B cell (primary cell): ENCODE results near the gene DHX34. TPM values are rescaled to one million over a fixed set of nuclear protein-coding genes. Genes with fewer than 3 reads are reported as not detected.

Experiments used
- ATAC-seq: fragments of 200-7000 bp; cut with Tn5 transposase; one replicate; pipeline ENCODE4 v1.10.0; 2021; ENCODE audit warnings: low read depth, mild to moderate bottlenecking, moderate number of reproducible peaks, moderate library complexity
- CTCF ChIA-PET: fragments of 350-600 bp; sonication (Branson Sonifier 250); formaldehyde crosslinking; loops from one replicate; lab custom pipeline; 2021; ENCODE audit warnings: antibody characterized with exemption, inconsistent platforms; lab: Charles Lee
- POLR2A ChIA-PET: fragments of 350-600 bp; sonication (Branson Sonifier 250); formaldehyde crosslinking; loops from one replicate; lab custom pipeline; 2021; ENCODE audit warnings: antibody characterized with exemption; lab: Charles Lee
- DNase-seq: peaks from one replicate; pipeline ENCODE4 v3.0.0; 2013
- H2AFZ ChIP-seq: 2 replicates; pipeline ENCODE4 v1.6.1; 2012; ENCODE audit warnings: mild to moderate bottlenecking, low read depth, low read length; ENCODE audit not compliant: insufficient read depth, poor library complexity, severe bottlenecking
- H3K27ac ChIP-seq, 2 donors: 1 replicate in 1 of 2; 2 replicates in 1 of 2; pipeline ENCODE4 v1.5.1; 2012 to 2013; ENCODE audit warnings: low read length in 2 of 2, mild to moderate bottlenecking in 2 of 2, moderate library complexity in 1 of 2
- H3K27me3 ChIP-seq, 4 experiments: fragments of 200-600 bp in 1 of 4; sonication (generic) in 1 of 4; replicated peaks in 1 of 4; 1 replicate in 2 of 4; 2 replicates in 2 of 4; pipeline versions ENCODE4 v1.6.1 to v1.7.0; 2013 to 2016; ENCODE audit warnings: low read length in 3 of 4, mild to moderate bottlenecking in 2 of 4, mixed read lengths in 1 of 4, moderate library complexity in 1 of 4; ENCODE audit not compliant: insufficient read depth in 4 of 4, control insufficient read depth in 3 of 4; ENCODE audit errors: control extremely low read depth in 1 of 4
- H3K36me3 ChIP-seq, 2 experiments: replicated peaks in 1 of 2; 1 replicate in 1 of 2; 2 replicates in 1 of 2; pipeline versions ENCODE4 v1.6.1 to v1.7.1; 2013; ENCODE audit warnings: low read length in 1 of 2; ENCODE audit not compliant: insufficient read depth in 2 of 2, control insufficient read depth in 1 of 2; ENCODE audit errors: control extremely low read depth in 1 of 2, extremely low read depth in 1 of 2
- H3K4me1 ChIP-seq, 2 donors: fragments of 200-600 bp in 1 of 2; sonication (generic) in 1 of 2; 1 replicate in 1 of 2; 2 replicates in 1 of 2; pipeline versions ENCODE4 v1.5.1 to v1.6.1; 2013 to 2017; ENCODE audit warnings: low read length in 2 of 2; ENCODE audit not compliant: control insufficient read depth in 2 of 2, insufficient read depth in 2 of 2
- H3K4me2 ChIP-seq: replicated peaks from 2 replicates; pipeline ENCODE3; 2012; ENCODE audit warnings: mild to moderate bottlenecking, low read depth, low read length; ENCODE audit not compliant: poor library complexity, severe bottlenecking
- H3K4me3 ChIP-seq, 5 experiments: fragments of 200-600 bp in 1 of 5; sonication (generic) in 1 of 5; 1 replicate in 3 of 5; 2 replicates in 2 of 5; pipeline versions ENCODE4 v1.5.1 to v1.7.0; 2011 to 2016; ENCODE audit warnings: low read length in 4 of 5, mild to moderate bottlenecking in 4 of 5, low read depth in 2 of 5, control low read depth in 1 of 5, moderate library complexity in 1 of 5; ENCODE audit not compliant: insufficient read depth in 1 of 5; ENCODE audit errors: control extremely low read depth in 1 of 5, extremely low read depth in 1 of 5
- H3K79me2 ChIP-seq: fragments of 200-600 bp; sonication (generic); one replicate; pipeline ENCODE4 v1.6.0; 2016; ENCODE audit warnings: low read length; ENCODE audit not compliant: control insufficient read depth, insufficient read depth
- H3K9ac ChIP-seq: fragments of 200-600 bp; sonication (generic); 2 replicates; pipeline ENCODE4 v1.6.1; 2017; ENCODE audit warnings: mild to moderate bottlenecking, low read length, moderate library complexity
- H3K9me3 ChIP-seq, 3 donors: one replicate each; pipeline versions ENCODE4 v1.6.1 to v1.7.1; 2013; ENCODE audit warnings: low read length in 2 of 3; ENCODE audit not compliant: control insufficient read depth in 2 of 3, insufficient read depth in 1 of 3; ENCODE audit errors: control extremely low read depth in 1 of 3
- H4K20me1 ChIP-seq: 2 replicates; pipeline ENCODE4 v1.6.0; 2012; ENCODE audit warnings: mild to moderate bottlenecking, low read length; ENCODE audit not compliant: insufficient read depth, control insufficient read depth, poor library complexity, severe bottlenecking
- H3K27ac Mint-ChIP-seq: one replicate; pipeline ENCODE4 v1.8.0; 2021; ENCODE audit warnings: mixed read lengths
- H3K27me3 Mint-ChIP-seq: one replicate; pipeline ENCODE4 v1.8.0; 2021; ENCODE audit warnings: mixed read lengths
- H3K4me1 Mint-ChIP-seq: one replicate; pipeline ENCODE4 v1.8.0; 2021; ENCODE audit warnings: mixed read lengths
- H3K4me3 Mint-ChIP-seq: one replicate; pipeline ENCODE4 v1.8.0; 2021; ENCODE audit warnings: mixed read lengths
- H3K9me3 Mint-ChIP-seq: one replicate; pipeline ENCODE4 v1.8.0; 2022; ENCODE audit warnings: mixed read lengths; ENCODE audit not compliant: insufficient read depth
- EZH2 ChIP-seq: IDR thresholded peaks from 2 replicates; pipeline ENCODE4 v1.6.1; 2012; ENCODE audit warnings: borderline replicate concordance, low read depth, mild to moderate bottlenecking, moderate library complexity, low read length; ENCODE audit not compliant: insufficient read depth, poor library complexity, severe bottlenecking
- WGBS: methylation state at CpG from one replicate; pipeline ENCODE4 v1.1.5; 2013; ENCODE audit warnings: missing lambda C conversion rate; ENCODE audit not compliant: insufficient coverage; 5-methylcytosine and 5-hydroxymethylcytosine counted together
- intact Hi-C: fragments of 100-400 bp; cut with micrococcal nuclease; formaldehyde crosslinking; loops from one replicate; pipeline ENCODE4 v1.10.0; 2022
- polyA plus RNA-seq: library from polyadenylated mRNA; depleted of rRNA; stranded (reverse); fragments of >200 nt; gene quantifications from 2 replicates; pipeline ENCODE4 v1.2.3, GENCODE V29; 2012
- total RNA-seq, 2 donors: library from RNA; stranded (reverse); fragments of 120-200 nt in 1 of 2; gene quantifications; 1 replicate in 1 of 2; 2 replicates in 1 of 2; pipeline versions ENCODE4 v1.2.3 to v1.2.4, GENCODE V29; 2013 to 2022
- TF ChIP-seq, protein P1 (sequence below): fragments of 200-600 bp; IDR thresholded peaks from one replicate; pipeline ENCODE4 v1.8.0; 2022; ENCODE audit warnings: antibody characterized with exemption, mild to moderate bottlenecking

DHX34 gene
- total and polyA plus RNA-seq, 2 donors (not counting 1 experiment from before 2014, with no cell fraction given): 25.1 to 31.3 TPM

DNA sequence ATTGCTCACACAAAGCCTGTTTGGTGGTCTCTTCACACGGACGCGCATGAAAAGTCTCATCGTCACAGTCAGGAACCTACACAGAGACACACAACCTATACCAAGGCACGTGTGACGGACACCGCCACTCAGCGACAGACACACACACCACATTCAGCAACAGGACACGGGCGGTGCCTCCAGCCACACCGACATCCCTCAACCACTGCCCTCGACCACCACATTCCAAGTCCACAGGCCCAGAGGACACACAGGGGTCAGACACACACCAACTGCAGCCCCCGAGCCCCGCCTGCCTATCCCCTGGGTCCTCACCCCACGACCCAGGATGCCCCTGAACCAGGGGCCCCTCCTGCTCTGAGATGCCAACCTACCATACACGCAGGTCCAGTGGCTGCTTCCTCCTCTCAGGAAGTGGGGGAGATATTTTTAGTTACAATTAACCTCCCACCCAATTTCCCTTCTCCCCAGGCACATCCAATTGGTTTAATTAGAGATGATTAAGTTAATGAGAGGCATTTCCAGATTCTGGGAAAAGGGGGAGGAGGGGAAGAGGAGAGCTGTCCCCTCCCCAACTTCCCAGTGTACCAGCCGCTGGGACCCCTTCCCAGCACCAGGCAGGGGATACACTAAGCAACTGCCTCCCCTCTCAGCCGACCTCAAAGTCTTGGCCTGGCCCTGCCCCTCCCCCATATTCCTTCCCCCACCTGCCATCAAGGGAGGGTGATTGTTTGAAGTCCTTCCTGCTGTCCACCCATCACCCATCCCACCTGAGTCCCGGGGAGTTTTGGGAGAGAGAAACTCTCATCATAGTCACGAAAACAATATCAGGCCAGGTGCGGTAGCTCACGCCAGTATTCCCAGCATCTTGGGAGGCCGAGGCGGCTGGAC, 49.8 kb downstream of the DHX34 start:
- H3K4me1 Mint-ChIP-seq: no peaks in the 10 kb centered on the region

More for the DNA sequence above, 49.8 kb downstream of the DHX34 start:
- no peaks in the 10 kb centered on the region for H3K79me2 ChIP-seq
- POLR2A ChIA-PET: no interaction called here
- WGBS: 79% methylated on average over 20 of the region's 24 CpGs
- H3K4me3 ChIP-seq: no peak overlapping the region
- Mint-ChIP-seq H3K9me3 (no peaks in the 10 kb centered on the region), H3K27me3 (peaks cover 40% of the 10 kb centered on the region), H3K4me3 (no peak overlapping the region), H3K27ac (no peak overlapping the region)
- DNase-seq: no peak
- TF ChIP-seq, protein P1, sequence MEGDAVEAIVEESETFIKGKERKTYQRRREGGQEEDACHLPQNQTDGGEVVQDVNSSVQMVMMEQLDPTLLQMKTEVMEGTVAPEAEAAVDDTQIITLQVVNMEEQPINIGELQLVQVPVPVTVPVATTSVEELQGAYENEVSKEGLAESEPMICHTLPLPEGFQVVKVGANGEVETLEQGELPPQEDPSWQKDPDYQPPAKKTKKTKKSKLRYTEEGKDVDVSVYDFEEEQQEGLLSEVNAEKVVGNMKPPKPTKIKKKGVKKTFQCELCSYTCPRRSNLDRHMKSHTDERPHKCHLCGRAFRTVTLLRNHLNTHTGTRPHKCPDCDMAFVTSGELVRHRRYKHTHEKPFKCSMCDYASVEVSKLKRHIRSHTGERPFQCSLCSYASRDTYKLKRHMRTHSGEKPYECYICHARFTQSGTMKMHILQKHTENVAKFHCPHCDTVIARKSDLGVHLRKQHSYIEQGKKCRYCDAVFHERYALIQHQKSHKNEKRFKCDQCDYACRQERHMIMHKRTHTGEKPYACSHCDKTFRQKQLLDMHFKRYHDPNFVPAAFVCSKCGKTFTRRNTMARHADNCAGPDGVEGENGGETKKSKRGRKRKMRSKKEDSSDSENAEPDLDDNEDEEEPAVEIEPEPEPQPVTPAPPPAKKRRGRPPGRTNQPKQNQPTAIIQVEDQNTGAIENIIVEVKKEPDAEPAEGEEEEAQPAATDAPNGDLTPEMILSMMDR: no peak
- no peak for TF ChIP-seq EZH2
- ATAC-seq: no peak
- intact Hi-C loops: no loop called here
- no peaks in the 10 kb centered on the region for H3K27me3 ChIP-seq
- no peak overlapping the region for H2AFZ ChIP-seq
- no peak overlapping the region for H3K27ac ChIP-seq
- CTCF ChIA-PET: no interaction called here
- no peak overlapping the region for H3K4me2 ChIP-seq
- no peaks in the 10 kb centered on the region for H4K20me1 ChIP-seq
- peaks cover 0 to under 1% (median 0%) of the 10 kb centered on the region in 3 donors for H3K9me3 ChIP-seq
- no peaks in the 10 kb centered on the region for H3K36me3 ChIP-seq
- no peak overlapping the region for H3K9ac ChIP-seq
- no peaks in the 10 kb centered on the region for H3K4me1 ChIP-seq
